ENCODE measurements around the gene FBLN5. TPM values are rescaled to one million over a fixed set of nuclear protein-coding genes. Genes with fewer than 3 reads are reported as not detected.

FBLN5 gene
- total and polyA plus RNA-seq, 9 of the 15 experiments (the other 6 are each of a cell fraction or from before 2014, with no cell fraction given), result 0.11 to 0.22 TPM; not detected in 7

- Histone ChIP-seq H3K4me1 (replicated peaks in 1 of 2; ENCODE audit: control insufficient read depth in 2 of 2, insufficient read depth in 2 of 2, low read length in 2 of 2) (no peaks in the 10 kb centered on the region), H4K20me1 (replicated peaks; ENCODE audit: control insufficient read depth, insufficient read depth, low read length) (no peaks in the 10 kb centered on the region), H2AFZ (ENCODE audit: low read depth, low read length) (no peak overlapping the region), H3K9me1 (ENCODE audit: control insufficient read depth, insufficient read depth, low read length) (no peaks in the 10 kb centered on the region), H3K4me2 (ENCODE audit: insufficient read depth, low read length) (no peak overlapping the region), H3K9me3 (replicated peaks; ENCODE audit: control insufficient read depth, insufficient read depth, low read depth, low read length) (no peaks in the 10 kb centered on the region), H3K36me3 (ENCODE audit: control insufficient read depth, insufficient read depth, low read length) (no peaks in the 10 kb centered on the region), H3K9ac (ENCODE audit: insufficient read depth in 1 of 2, low read depth in 2 of 2, low read length in 2 of 2) (no peak overlapping the region), H3K79me2 (ENCODE audit: control insufficient read depth, insufficient read depth, low read length) (no peaks in the 10 kb centered on the region), H3K27me3 (ENCODE audit: control insufficient read depth in 2 of 2, insufficient read depth in 2 of 2, low read length in 2 of 2) (peaks cover 0 to 4% of the 10 kb centered on the region in 2 experiments; a peak in 3 of 5 replicates), H3K4me3 (no peak overlapping the region), H3K27ac (ENCODE audit: extremely low read depth, low read depth, low read length) (no peak overlapping the region)
- in situ Hi-C loops (cut with MboI) (no loop called here), intact Hi-C loops (cut with micrococcal nuclease) (loop anchor here (10.0 kb wide), 1 partner anchor 236 kb away; no protein-coding TSS in a partner anchor)
- CTCF ChIA-PET (ENCODE audit: low intra/inter-chr PET ratio), result no interaction called here
- DNase-seq (ENCODE audit: extremely low read depth in 1 of 4, low spot score in 3 of 4) (no peak), ATAC-seq (no peak), FAIRE-seq (no peak)
- POLR2A ChIA-PET, result interaction anchor here (0.5 to 0.7 kb wide), 2 partner anchors 18 to 23 kb away, joined by 3 read pairs; no protein-coding TSS in a partner anchor
- WGBS (ENCODE audit: insufficient coverage, low coverage, missing lambda C conversion rate), result 0% methylated on average over 5 of the region's 5 CpGs
- BruUV-seq (replicated peaks), result no TSS peak
- no peak for TF ChIP-seq NR1H2 (CRISPR knock-in tag; IDR thresholded peaks at IDR 0.05)
- no peak for TF ChIP-seq SUPT5H (IDR thresholded peaks at IDR 0.05)
- TF ChIP-seq MAX (CRISPR knock-in tag; IDR thresholded peaks at IDR 0.05), result no peak
- no peak for TF ChIP-seq RAD21 (CRISPR knock-in tag; conservative IDR thresholded peaks at IDR 0.05 in 1 of 2, IDR thresholded peaks at IDR 0.05 in 1 of 2)
- TF ChIP-seq, protein P1, sequence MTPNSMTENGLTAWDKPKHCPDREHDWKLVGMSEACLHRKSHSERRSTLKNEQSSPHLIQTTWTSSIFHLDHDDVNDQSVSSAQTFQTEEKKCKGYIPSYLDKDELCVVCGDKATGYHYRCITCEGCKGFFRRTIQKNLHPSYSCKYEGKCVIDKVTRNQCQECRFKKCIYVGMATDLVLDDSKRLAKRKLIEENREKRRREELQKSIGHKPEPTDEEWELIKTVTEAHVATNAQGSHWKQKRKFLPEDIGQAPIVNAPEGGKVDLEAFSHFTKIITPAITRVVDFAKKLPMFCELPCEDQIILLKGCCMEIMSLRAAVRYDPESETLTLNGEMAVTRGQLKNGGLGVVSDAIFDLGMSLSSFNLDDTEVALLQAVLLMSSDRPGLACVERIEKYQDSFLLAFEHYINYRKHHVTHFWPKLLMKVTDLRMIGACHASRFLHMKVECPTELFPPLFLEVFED (CRISPR knock-in tag; conservative IDR thresholded peaks at IDR 0.05), result no peak
- TF ChIP-seq ZKSCAN8 (CRISPR knock-in tag; IDR thresholded peaks at IDR 0.05), result no peak
- TF ChIP-seq, protein P2, sequence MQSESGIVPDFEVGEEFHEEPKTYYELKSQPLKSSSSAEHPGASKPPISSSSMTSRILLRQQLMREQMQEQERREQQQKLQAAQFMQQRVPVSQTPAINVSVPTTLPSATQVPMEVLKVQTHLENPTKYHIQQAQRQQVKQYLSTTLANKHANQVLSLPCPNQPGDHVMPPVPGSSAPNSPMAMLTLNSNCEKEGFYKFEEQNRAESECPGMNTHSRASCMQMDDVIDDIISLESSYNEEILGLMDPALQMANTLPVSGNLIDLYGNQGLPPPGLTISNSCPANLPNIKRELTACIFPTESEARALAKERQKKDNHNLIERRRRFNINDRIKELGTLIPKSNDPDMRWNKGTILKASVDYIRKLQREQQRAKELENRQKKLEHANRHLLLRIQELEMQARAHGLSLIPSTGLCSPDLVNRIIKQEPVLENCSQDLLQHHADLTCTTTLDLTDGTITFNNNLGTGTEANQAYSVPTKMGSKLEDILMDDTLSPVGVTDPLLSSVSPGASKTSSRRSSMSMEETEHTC (IDR thresholded peaks at IDR 0.05), result no peak
- no peak for TF ChIP-seq MEIS2 (IDR thresholded peaks at IDR 0.05; ENCODE audit: partially characterized antibody)
- no peak for TF ChIP-seq CHCHD3 (CRISPR knock-in tag; IDR thresholded peaks at IDR 0.05)
- TF ChIP-seq IRF1 (CRISPR knock-in tag; IDR thresholded peaks at IDR 0.05; ENCODE audit: borderline replicate concordance), result no peak
- TF ChIP-seq BRCA1 (IDR thresholded peaks at IDR 0.05), result no peak
- no peak for TF ChIP-seq BRCA1 (CRISPR knock-in tag; IDR thresholded peaks at IDR 0.05)
- TF ChIP-seq CBX5 (IDR thresholded peaks at IDR 0.05; ENCODE audit: borderline replicate concordance, low read depth), result no peak
- no peak for TF ChIP-seq CCNT2 (IDR thresholded peaks at IDR 0.05; ENCODE audit: borderline replicate concordance, extremely low read depth, insufficient read length, low read depth, low read length)
Measured at GRCh38 chr14:91891101-91891500, 56.4 kb downstream of the FBLN5 start.

All from K562 (cell line).